ENCODE results near the gene OXCT2.
"Not testable (repeated sequence)": the region's sequence is repeated elsewhere in the genome, so short reads cannot be mapped to it uniquely, and the experiment has no call there.

OXCT2 gene

GRCh38 chr1:39787108-39787375 is 15.9 kb upstream of the OXCT2 start:
- not testable (repeated sequence) for DNase-seq

GRCh38 chr1:39786303-39787107 is 15.4 kb upstream of the OXCT2 start:
- DNase-seq = not testable (repeated sequence)

GRCh38 chr1:39782685-39783084 is 11.5 kb upstream of the OXCT2 start:
- not testable (repeated sequence) for DNase-seq

- no peak for DNase-seq
Measured at GRCh38 chr1:39782103-39782502, 11.0 kb upstream of the OXCT2 start.

- no peak for DNase-seq
Measured at GRCh38 chr1:39781349-39781715, 10.2 kb upstream of the OXCT2 start.

- DNase-seq = no peak
Measured at GRCh38 chr1:39779821-39780220, 8.7 kb upstream of the OXCT2 start.

- no peak for DNase-seq
Measured at GRCh38 chr1:39779137-39779536, 8.0 kb upstream of the OXCT2 start.

- not testable (repeated sequence) for DNase-seq
Measured at GRCh38 chr1:39778463-39779099, 7.4 kb upstream of the OXCT2 start.

- not testable (repeated sequence) for DNase-seq
Measured at GRCh38 chr1:39777896-39778295, 6.7 kb upstream of the OXCT2 start.

- DNase-seq = no peak
Measured at GRCh38 chr1:39777306-39777705, 6.2 kb upstream of the OXCT2 start.

GRCh38 chr1:39776886-39777285 is 5.7 kb upstream of the OXCT2 start:
- DNase-seq = no peak

- no peak for DNase-seq
Measured at GRCh38 chr1:39776400-39776713, 5.2 kb upstream of the OXCT2 start.

GRCh38 chr1:39775676-39776399 is 4.7 kb upstream of the OXCT2 start:
- DNase-seq = not testable (repeated sequence)

- not testable (repeated sequence) for DNase-seq
Measured at GRCh38 chr1:39775141-39775540, 4.0 kb upstream of the OXCT2 start.

- not testable (repeated sequence) for DNase-seq
Measured at GRCh38 chr1:39773369-39773979, 2.3 kb upstream of the OXCT2 start.

- not testable (repeated sequence) for DNase-seq
Measured at GRCh38 chr1:39770100-39771021, 787 bp downstream of the OXCT2 start.

GRCh38 chr1:39769502-39769901 is 1.6 kb downstream of the OXCT2 start:
- not testable (repeated sequence) for DNase-seq

- DNase-seq = not testable (repeated sequence)
Measured at GRCh38 chr1:39766466-39766865, 4.7 kb downstream of the OXCT2 start.

GRCh38 chr1:39764512-39764911 is 6.6 kb downstream of the OXCT2 start:
- not testable (repeated sequence) for DNase-seq

- not testable (repeated sequence) for DNase-seq
Measured at GRCh38 chr1:39763619-39764374, 7.4 kb downstream of the OXCT2 start.
